DLD1 (cell line): ENCODE results near the gene TRIM59.
"Not testable (repeated sequence)": the region's sequence is repeated elsewhere in the genome, so short reads cannot be mapped to it uniquely, and the experiment has no call there.

Experiments used
- in situ Hi-C: cut with HindIII; loops from 2 replicates; pipeline ENCODE4 v1.10.0; 2017; ENCODE audit warnings: low sequenced_read_pairs

The TRIM59 gene

DNA sequence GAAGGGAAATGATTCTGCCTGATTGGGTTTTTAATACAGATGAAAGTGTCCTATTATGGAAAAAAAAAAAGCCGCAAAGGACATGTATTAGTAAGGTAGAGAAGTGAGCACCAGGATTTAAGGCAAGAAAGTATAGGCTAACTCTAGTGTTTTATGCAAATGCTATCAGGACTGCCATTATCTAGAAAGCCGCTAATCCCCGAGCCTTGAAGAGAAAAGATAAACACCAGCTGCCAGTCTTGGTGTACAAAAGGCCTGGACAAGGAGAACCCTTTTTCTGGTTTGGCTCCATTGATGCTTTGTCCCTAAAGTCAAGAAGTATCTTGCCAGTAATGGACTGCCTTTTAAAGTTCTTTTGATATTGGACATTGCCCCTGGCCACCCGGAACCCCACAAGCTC is 8.6 kb upstream of the TRIM59 start:
- in situ Hi-C loops, result no loop called here

DNA sequence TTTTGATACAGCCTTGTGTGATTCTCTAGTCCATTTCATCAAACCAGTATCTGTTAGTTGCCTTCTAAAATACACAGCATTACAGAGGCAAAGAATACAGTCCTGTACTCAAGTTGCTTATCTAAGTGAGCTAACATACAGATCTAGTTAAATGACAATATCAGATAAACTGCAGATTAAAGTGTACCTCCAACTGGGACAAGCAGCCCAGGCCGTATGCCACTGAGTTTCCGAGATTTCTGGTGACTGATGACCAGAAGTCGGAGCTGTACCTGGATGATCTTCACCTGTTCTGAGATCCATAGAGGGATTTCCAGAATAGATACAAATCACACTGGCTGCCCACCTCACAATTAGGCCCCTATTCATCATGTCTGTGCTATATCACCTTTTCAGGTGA is 6.3 kb upstream of the TRIM59 start:
- in situ Hi-C loops, result no loop called here

DNA sequence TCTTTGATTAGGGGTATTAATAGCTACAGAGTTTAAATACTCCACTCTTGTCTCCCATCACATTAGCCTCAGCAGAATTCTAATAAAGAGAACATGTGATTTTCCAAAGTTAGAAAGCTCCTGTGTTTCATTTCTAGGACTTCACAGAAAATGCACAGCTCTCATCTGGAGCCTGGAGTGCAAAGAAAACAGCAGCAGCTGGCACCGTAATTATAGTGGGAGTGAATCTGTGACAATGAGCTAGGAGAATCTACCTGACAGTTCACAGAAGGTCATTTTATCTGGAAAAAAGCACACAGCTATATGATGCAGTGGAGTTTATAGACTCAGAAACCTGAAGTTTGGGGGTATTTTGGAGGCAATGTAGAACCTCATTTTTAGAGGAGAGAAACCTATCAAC is 5.4 kb upstream of the TRIM59 start:
- in situ Hi-C loops, result no loop called here

DNA sequence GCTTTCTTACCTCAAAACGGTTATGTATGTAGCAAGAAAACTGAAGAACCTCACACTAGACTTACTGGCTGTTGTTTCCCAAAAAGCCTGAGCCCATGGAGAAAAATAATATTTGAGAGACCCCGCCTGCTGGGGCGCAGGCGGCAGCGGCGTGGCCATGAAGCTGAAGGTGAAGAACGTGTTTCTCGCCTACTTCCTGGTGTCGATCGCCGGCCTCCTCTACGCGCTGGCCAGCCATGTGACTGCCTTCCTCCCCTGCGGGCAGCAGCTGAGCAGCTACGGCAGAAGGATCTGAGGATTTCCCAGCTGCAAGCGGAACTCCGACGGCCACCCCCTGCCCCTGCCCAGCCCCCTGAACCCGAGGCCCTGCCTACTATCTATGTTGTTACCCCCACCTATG is 2.7 kb upstream of the TRIM59 start:
- in situ Hi-C loops, result not testable (repeated sequence)

DNA sequence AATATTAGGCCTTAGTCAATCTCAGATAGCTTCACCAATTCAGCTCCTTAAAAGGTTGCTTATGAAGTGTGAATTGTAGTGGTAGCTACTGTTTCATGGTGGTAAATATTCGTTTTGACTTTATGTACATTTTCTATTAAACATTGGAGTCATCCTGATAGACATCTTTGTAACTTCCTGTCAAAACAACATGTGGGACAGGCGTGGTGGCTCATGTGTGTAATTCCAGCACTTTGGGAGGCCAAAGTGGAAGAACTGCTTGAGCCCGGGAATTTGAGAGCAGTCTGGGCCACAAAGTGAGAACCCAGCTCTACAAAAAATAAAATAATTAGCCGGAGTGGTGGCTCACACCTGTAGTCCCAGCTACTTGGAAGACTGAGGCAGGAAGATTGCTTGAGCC is 2.0 kb upstream of the TRIM59 start:
- in situ Hi-C loops, result no loop called here

DNA sequence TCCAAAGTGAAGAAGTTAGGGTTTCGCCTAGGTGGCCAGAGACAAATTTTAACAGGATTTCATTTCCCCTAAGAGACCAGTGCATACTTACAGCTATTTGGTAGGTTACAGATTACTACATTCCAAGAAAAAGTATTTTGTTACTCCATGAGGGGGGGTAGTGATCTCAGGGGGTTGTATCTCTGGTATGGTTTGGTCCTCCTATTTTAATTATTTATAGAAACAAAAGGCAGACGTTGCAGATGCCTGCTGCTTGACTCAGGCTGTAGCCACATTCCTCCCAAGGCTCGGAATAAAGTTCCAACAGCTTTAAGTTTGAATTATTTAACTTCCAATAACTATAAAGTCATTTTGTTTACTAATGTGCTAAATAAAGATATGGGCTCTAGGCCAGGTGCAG is 1.3 kb upstream of the TRIM59 start:
- in situ Hi-C loops, result no loop called here

DNA sequence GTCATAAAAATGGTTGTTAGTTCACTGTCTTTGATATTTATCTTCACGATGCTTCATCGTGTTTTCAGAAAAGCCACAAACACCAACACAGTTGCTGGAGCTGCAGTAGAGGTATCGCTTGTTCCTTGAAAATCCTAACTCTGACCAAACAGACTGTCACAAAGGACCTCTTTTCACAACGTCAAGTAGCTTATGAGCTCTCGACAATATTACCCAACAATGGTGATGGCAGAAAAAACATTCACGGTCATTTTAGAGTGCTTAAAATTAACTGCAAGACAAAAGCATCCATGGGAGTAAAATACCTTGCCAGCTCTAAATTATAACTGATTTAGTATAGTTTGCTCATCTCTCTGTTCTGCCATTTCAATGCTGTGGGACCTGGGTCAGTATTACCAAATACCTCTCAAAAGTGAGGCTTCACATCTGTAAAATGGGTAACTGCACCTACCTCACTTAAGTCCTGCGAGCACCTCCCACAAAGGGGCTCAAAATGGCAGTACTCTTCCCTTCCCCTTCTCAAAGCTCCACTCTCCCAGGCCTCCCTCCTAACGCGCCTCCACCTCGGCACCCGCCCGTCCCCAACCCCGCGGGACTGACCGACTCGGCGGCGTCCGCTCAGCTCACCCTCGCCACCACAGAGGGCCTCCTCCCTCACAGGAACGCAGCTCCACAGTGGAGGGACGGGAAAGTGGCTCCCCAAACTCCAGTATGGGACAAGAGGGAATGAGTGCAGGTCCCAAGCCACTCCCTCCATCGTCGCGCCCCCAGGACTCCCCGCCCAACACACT is 546 bp downstream of the TRIM59 start:
- in situ Hi-C loops, result no loop called here

DNA sequence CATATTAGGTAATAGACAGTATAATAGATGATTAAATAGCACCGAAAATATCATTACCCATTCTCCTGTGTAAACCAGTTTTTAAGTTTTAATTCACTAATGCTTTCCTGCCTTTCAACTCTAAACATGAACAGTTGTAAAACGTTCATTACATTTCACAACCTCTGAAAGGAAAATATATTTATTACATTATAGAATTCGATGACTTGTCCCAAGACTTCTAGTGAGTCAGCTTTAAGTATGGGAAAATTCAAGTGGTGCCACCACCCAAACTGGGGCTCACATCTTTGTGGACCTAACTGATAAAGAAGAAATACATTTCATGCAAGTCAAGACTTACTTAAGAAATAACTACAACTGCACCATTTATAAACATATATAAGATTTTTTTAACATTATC is 2.0 kb downstream of the TRIM59 start:
- in situ Hi-C loops, result no loop called here

DNA sequence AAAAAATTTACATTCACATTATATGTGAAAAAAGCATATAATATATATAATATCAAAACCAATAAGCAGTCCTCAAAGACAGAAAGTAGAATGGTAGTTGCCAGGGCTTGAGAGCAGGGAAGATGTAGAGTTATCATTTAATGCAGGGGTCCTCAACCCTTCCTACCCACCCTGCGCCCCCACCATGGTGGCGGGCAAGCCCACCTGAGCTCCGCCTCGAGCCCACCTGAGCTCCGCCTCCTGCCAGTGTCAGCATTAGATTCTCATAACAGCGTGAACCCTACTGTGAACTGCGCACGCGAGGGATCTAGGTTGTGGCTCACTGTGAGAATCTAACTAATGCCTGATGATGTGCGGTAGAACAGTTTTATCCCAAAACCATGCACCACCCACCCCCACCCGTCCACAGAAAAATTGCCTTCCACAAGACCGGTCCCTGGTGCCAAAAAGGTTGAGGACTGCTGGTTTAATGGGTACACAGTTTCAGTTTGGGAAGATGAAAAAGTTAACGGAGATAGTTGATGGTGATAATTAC is 3.0 kb downstream of the TRIM59 start:
- in situ Hi-C loops, result no loop called here

DNA sequence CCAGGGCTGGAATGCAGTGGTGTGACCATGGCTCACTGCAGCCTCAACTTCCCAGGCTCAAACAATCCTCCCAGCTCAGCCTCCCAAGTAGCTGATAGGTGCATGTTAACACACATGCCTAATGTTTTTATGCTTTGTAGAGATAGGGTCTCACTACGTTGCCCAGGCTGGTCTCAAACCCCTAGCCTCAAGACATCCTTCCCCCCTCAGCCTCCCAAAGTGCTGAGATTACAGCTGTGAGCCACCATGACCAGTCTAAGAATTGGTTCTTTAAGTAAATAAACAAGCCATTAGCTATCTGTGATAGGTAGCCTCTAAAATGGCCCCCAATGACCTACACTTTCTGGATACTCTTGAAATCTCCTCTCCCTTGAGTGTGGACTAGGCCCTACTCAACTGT is 3.7 kb downstream of the TRIM59 start:
- in situ Hi-C loops, result no loop called here

DNA sequence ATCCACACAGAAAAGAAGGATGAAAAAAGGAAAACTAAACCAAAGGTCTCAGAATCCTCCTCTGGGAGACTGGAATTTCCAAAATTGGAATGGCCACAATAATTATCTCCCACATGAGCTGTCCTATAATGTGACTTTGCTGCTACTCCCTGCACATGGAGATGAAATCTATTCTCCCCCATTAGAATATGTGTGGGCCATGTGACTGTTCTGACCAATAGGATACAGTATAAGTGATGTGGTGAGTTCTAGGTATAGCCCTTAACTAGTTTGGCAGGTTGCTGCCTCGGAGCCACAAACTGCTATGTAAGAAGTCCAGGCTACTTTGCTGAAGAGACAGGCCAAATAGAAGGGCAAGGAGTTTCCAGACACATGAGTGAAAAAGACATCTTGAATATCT is 5.2 kb downstream of the TRIM59 start:
- in situ Hi-C loops, result no loop called here

DNA sequence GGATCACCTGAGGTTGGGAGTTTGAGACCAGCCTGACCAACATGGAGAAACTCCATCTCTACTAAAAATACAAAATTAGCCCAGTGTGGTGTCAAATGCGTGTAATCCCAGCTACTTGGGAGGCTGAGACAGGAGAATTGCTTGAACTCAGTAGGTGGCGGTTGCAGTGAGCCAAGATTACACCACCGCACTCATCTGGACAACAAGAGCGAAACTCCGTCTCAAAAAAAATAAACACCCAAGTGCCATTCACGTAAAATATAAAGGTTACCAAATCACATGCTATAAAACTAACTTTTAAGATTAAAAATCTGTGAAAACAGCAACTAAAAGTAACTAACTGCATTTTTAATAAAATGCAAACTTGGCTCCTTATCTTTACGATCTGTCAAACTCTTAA is 8.9 kb downstream of the TRIM59 start:
- in situ Hi-C loops, result no loop called here

DNA sequence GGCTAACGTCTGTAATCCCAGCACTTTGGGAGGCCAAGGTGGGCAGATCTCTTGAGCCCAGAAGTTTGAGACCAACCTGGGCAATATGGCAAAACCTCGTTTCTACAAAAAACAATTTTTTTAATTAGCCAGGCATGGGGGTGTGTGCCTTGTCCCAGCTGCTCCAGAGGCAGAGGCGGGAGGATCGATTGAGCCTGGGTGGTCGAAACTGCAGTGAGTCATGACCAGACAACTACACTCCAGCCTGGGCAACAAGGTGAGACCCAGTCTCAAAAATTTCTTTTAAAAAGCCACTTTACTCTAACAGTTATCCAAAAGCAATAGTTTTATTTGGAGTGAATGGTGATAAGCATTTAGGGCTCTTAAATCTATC is 12.5 kb downstream of the TRIM59 start:
- in situ Hi-C loops, result no loop called here

DNA sequence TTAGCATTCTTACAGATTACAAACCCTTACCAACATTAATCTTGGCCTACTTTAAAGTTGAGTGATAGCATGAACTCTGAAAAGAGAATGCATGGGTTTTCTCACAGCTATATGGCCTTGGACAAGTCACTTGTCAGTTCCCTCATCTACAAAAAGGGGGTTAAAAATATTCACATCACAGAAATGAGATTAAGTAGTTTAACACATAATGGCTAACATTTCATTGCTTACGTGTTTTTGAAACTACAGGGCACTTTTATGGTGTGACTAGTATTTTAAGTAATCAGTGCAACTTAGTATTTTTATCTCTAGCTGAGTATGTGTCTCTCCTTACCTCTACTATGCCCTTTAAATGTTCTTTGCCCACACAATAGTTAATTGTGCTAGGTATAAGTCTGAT is 13.8 kb downstream of the TRIM59 start:
- in situ Hi-C loops, result no loop called here

DNA sequence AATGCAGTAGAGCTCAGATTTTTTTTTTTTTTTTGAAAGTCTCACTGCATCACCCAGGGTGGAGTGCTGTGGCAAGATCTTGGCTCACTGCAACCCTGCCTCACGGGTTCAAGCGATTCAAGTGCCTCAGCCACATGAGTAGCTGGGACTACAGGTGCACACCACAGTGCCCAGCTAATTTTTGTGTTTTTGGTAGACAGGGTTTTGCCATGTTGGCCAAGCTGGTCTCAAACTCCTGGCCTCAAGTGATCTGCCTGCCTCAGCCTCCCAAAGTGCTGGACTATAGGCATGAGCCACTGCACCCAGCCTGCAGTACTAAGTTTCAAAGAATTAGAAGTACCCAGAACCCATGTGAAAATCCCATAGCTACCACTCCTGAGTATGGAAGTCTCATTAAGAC is 14.5 kb downstream of the TRIM59 start:
- in situ Hi-C loops, result no loop called here

DNA sequence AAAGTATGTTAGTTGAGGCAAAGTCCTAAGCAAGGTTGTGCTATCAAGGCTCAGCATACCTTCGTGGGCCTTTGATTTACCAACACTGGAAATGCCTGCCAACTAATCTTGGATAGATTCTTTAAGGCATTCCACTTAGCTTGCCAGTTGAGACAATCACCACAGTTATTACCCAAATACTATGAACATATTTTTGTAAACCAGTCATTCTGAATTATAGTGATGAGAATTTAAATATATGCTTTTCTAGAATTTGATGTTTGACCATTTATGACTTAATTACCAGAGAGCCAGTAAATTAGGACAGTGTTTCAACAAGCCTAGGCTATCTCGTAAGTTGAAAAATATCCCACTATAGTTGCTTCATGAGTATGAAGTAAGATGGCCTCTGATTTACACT is 15.5 kb downstream of the TRIM59 start:
- in situ Hi-C loops, result no loop called here

DNA sequence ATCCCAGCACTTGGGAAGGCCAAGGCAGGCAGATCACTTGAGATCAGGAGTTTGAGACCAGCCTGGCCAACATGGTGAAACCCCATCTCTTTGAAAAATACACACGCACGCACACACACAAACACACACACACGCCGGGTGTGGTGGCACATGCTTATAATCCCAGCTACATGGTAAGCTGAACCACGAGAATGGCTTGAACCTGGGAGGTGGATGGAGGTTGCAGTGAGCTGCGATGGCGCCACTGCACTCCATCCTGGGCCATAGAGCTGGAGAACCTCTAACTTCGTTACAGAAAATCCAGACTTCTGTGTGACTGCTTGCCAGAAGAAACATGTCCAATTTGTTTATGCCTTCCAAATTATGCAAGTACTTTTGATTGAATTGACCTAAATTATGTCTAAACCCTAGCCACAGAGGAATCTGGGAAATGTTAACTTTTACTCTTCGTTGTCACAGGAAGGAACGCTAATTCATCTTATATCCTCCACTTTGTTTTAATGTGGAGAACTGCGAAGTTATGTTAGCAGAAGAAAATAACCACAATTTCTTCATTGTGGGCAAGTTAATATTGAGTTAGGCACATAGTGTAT is 21.7 kb downstream of the TRIM59 start:
- in situ Hi-C loops, result no loop called here

DNA sequence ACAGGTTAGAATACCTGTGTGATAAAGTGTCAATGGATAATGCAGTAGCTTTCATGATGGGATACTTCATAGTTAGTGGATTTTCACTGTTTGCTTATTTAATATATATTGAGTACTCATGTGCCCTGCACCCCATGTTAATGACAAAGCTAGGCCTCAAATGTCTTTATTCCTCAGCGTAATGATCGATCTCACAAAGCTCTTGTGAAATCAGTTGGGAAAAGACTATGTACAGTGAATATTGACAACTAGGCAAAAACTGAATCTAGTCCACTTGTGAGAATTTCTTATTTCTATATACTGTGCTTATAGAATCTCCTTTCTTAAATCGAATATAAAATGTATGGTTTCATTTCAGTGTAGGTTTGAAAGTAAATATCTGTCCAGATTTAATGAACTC is 32.3 kb downstream of the TRIM59 start:
- in situ Hi-C loops, result no loop called here

DNA sequence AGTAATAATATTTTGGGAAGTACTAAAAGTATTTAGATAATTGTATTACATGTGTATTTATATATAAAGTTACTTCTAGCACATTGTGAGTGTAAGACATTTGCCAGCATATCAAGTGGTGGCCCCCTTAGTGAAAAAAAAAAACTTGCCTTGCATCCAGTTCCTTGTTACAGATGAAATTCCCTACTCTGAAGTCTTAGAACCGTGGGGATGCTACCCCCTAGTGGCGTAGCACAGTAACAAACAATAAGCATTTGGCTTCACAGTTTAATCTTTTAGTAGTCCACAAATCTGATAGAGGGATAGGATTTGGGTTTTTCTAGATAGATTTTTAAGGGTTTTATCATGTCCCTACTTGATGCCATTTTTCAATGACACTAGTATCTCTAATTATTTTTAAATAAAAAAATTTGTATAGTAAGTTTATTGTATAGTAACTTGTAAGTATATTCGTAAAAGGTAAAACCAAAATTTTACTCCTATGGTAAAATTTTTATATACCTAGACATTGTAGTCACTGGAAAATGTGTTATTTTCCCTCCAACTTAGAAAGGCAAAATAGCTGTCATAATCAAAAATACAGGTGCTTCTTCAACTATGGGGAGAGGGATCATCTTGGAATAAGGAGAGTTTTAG is 35.9 kb downstream of the TRIM59 start:
- in situ Hi-C loops, result no loop called here

DNA sequence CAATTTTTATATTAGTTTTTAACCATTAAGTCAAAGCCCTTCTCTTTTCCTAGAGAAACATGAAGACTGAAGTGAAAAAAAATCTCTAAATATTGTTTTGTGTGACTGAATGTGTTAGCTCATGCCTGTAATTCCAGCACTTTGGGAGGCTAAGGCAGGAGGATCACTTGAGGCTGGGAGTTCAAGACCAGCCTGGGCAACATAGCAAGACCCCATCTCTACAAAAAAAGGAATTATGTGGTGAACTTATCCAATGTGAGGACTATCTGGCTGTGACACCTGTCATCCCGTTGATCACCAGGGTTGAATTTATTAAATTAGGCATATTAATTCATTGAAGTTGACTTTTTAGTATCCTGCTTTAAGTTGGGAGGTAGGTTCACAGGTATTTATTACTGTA is 37.1 kb downstream of the TRIM59 start:
- in situ Hi-C loops, result no loop called here

DNA sequence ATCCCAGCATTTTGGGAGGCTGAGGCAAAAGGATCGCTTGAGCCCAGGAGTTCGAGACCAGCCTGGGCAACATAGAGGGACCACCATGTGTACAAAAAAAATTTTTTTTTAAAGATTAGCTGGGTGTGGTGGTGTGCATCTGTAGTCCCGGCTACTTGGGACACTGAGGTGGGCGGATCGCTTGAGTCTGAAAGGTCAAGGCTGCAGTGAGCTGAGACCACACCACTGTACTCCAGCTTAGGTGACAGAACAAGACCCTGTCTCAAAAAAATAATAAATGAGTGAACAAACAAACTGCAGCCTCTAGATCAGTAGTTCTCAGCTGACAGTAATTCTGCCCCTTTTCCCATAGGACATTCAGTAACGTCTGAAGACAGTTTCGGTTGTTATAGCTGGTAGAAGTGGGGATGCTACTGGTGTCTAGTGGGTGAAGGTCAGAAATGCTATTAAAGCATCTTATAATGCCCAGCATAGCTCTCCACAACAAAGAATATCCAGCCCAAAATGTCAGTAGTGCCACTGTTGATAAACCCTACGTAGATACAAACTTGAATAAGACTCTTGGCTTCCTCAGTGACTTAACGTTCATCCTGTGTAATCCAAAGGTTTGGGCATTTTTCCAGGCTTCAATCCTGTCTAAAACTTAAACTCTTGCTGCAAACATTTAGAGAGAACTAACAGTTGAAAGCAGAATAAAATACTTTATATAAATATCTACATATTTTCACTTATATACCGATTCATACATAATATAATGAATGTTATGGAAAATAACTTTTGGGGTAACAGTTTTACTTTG is 39.6 kb downstream of the TRIM59 start:
- in situ Hi-C loops, result no loop called here
